Measurements from ENCODE around the gene GNPDA2.

GRCh38 chr4:44660396-44660795, 66.0 kb downstream of the GNPDA2 start:
- TF ChIP-seq, protein P1, sequence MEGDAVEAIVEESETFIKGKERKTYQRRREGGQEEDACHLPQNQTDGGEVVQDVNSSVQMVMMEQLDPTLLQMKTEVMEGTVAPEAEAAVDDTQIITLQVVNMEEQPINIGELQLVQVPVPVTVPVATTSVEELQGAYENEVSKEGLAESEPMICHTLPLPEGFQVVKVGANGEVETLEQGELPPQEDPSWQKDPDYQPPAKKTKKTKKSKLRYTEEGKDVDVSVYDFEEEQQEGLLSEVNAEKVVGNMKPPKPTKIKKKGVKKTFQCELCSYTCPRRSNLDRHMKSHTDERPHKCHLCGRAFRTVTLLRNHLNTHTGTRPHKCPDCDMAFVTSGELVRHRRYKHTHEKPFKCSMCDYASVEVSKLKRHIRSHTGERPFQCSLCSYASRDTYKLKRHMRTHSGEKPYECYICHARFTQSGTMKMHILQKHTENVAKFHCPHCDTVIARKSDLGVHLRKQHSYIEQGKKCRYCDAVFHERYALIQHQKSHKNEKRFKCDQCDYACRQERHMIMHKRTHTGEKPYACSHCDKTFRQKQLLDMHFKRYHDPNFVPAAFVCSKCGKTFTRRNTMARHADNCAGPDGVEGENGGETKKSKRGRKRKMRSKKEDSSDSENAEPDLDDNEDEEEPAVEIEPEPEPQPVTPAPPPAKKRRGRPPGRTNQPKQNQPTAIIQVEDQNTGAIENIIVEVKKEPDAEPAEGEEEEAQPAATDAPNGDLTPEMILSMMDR (IDR thresholded peaks at IDR 0.05) = no peak
- no peak for TF ChIP-seq POLR2A (IDR thresholded peaks at IDR 0.05)
